HepG2 (cell line): ENCODE data around the gene GLB1L.

Experiments
- FOSL1 ChIP-seq: sonication (generic); formaldehyde crosslinking; IDR thresholded peaks from 2 replicates; pipeline ENCODE4 v1.9.0; 2021; ENCODE audit warnings: missing genetic modification reagents, borderline replicate concordance
- FOXM1 ChIP-seq: sonication (generic); formaldehyde crosslinking; IDR thresholded peaks from 2 replicates; pipeline ENCODE4 v1.5.0; 2020; ENCODE audit warnings: missing genetic modification reagents
- NFYC ChIP-seq: IDR thresholded peaks from 2 replicates; pipeline ENCODE4 v1.6.1; 2016; ENCODE audit warnings: missing genetic modification reagents, missing compliant biosample characterization
- NONO ChIP-seq, 2 experiments: fragments of 450-650 bp in 1 of 2; sonication (generic) in 1 of 2; formaldehyde crosslinking in 1 of 2; IDR thresholded peaks in 1 of 2; conservative IDR thresholded peaks in 1 of 2; 2 replicates each; pipeline versions ENCODE4 v1.6.1 to v1.8.0; 2017 to 2022; ENCODE audit warnings: mild to moderate bottlenecking in 1 of 2, missing genetic modification reagents in 1 of 2, moderate library complexity in 1 of 2
- SMAD1 ChIP-seq: sonication (generic); formaldehyde crosslinking; IDR thresholded peaks from 2 replicates; pipeline ENCODE4 v1.4.0; 2020; ENCODE audit warnings: missing genetic modification reagents, low read depth, mild to moderate bottlenecking, borderline replicate concordance
- TCF7L2 ChIP-seq: IDR thresholded peaks from 2 replicates; pipeline ENCODE4 v1.6.1; 2011; ENCODE audit warnings: mild to moderate bottlenecking, low read depth, low read length, moderate library complexity
- ZNF207 ChIP-seq: fragments of 450-650 bp; IDR thresholded peaks from 2 replicates; pipeline ENCODE4 v1.6.1; 2016; ENCODE audit warnings: antibody characterized with exemption, borderline replicate concordance
- ZNF225 ChIP-seq: sonication (generic); formaldehyde crosslinking; IDR thresholded peaks from 2 replicates; pipeline ENCODE4 v1.4.0; 2020; ENCODE audit warnings: mild to moderate bottlenecking, missing genetic modification reagents
- TF ChIP-seq, protein P1 (sequence below), 2 experiments: fragments of 450-650 bp in 1 of 2; sonication (generic) in 1 of 2; formaldehyde crosslinking; IDR thresholded peaks; 2 replicates each; pipeline versions ENCODE4 v1.5.0 to v1.8.0; 2020 to 2022; ENCODE audit warnings: mild to moderate bottlenecking in 1 of 2, missing genetic modification reagents in 1 of 2

GRCh38 chr2:219280651-219281050 lies 35.4 kb upstream of the GLB1L start:
- no peak for TF ChIP-seq FOXM1 (CRISPR knock-in tag)
- TF ChIP-seq FOSL1 (CRISPR knock-in tag) = no peak
- TF ChIP-seq SMAD1 = no peak
- no peak for TF ChIP-seq NONO (IDR thresholded peaks at IDR 0.05)
- no peak for TF ChIP-seq NONO (CRISPR knock-in tag; conservative IDR thresholded peaks at IDR 0.05)
- TF ChIP-seq, protein P1, sequence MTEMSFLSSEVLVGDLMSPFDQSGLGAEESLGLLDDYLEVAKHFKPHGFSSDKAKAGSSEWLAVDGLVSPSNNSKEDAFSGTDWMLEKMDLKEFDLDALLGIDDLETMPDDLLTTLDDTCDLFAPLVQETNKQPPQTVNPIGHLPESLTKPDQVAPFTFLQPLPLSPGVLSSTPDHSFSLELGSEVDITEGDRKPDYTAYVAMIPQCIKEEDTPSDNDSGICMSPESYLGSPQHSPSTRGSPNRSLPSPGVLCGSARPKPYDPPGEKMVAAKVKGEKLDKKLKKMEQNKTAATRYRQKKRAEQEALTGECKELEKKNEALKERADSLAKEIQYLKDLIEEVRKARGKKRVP (CRISPR knock-in tag; IDR thresholded peaks at IDR 0.05) = no peak
- TF ChIP-seq TCF7L2 = no peak
- no peak for TF ChIP-seq ZNF207
- TF ChIP-seq NFYC (CRISPR knock-in tag) = no peak
- no peak for TF ChIP-seq ZNF225 (CRISPR knock-in tag)
